HEK293 (cell line): Measurements from ENCODE around the gene SMAD9.

Experiments
- CTCF ChIA-PET: fragments of 350-600 bp; formaldehyde crosslinking; extraction: SDS; loops from one replicate; lab custom pipeline; 2021; ENCODE audit warnings: antibody characterized with exemption; lab: Yijun Ruan, JAX
- POLR2A ChIA-PET: fragments of 300-600 bp; formaldehyde crosslinking; extraction: SDS; loops from one replicate; lab custom pipeline; 2020; ENCODE audit warnings: antibody characterized with exemption, inconsistent platforms; lab: Yijun Ruan, JAX
- H3K27ac ChIP-seq: fragments of 200-500 bp; sonication (Bioruptor generic); 2 replicates; pipeline ENCODE4 v1.5.1; 2014; ENCODE audit warnings: low read depth, low read length, control low read depth, inconsistent platforms; ENCODE audit errors: extremely low read depth
- H3K36me3 ChIP-seq, 2 experiments: fragments of 200-500 bp in 1 of 2; sonication (Bioruptor generic) in 1 of 2; 1 replicate in 1 of 2; 2 replicates in 1 of 2; pipeline ENCODE4 v1.5.1; 2014 to 2017; ENCODE audit warnings: inconsistent platforms in 2 of 2, low read length in 2 of 2; ENCODE audit not compliant: control insufficient read depth in 2 of 2, insufficient read depth in 1 of 2
- H3K4me1 ChIP-seq: fragments of 200-500 bp; sonication (Bioruptor generic); 2 replicates; pipeline ENCODE4 v1.5.1; 2014; ENCODE audit warnings: mild to moderate bottlenecking, low read length, inconsistent platforms; ENCODE audit not compliant: control insufficient read depth, insufficient read depth
- H3K4me3 ChIP-seq: 2 replicates; pipeline ENCODE4 v1.5.1; 2011; ENCODE audit warnings: low read depth, mild to moderate bottlenecking, control low read depth, low read length, moderate library complexity
- H3K9me3 ChIP-seq: fragments of 200-500 bp; sonication (Bioruptor generic); 2 replicates; pipeline ENCODE4 v1.5.1; 2014; ENCODE audit warnings: low read depth, low read length, inconsistent platforms; ENCODE audit not compliant: control insufficient read depth, insufficient read depth
- GLI4 ChIP-seq: fragments of 450-650 bp; formaldehyde crosslinking; IDR thresholded peaks from 2 replicates; pipeline ENCODE4 v1.5.1; 2016; ENCODE audit warnings: missing biosample characterization, missing genetic modification characterization
- GLIS2 ChIP-seq: fragments of 450-650 bp; formaldehyde crosslinking; IDR thresholded peaks from 2 replicates; pipeline ENCODE4 v1.5.1; 2016; ENCODE audit warnings: missing biosample characterization, missing genetic modification characterization
- KLF16 ChIP-seq: fragments of 450-650 bp; formaldehyde crosslinking; IDR thresholded peaks from 2 replicates; pipeline ENCODE4 v1.5.1; 2017; ENCODE audit warnings: missing biosample characterization, missing genetic modification characterization
- KLF7 ChIP-seq: fragments of 450-650 bp; formaldehyde crosslinking; IDR thresholded peaks from 2 replicates; pipeline ENCODE4 v1.5.1; 2016; ENCODE audit warnings: missing biosample characterization, missing genetic modification characterization, borderline replicate concordance
- MZF1 ChIP-seq: fragments of 450-650 bp; formaldehyde crosslinking; IDR thresholded peaks from 2 replicates; pipeline ENCODE4 v1.5.1; 2017; ENCODE audit warnings: missing biosample characterization, missing genetic modification characterization, borderline replicate concordance
- OSR2 ChIP-seq: fragments of 450-650 bp; formaldehyde crosslinking; IDR thresholded peaks from 2 replicates; pipeline ENCODE4 v1.5.1; 2016; ENCODE audit warnings: missing biosample characterization, missing genetic modification characterization
- PATZ1 ChIP-seq: fragments of 450-650 bp; formaldehyde crosslinking; IDR thresholded peaks from 2 replicates; pipeline ENCODE4 v1.5.1; 2016; ENCODE audit warnings: missing biosample characterization, missing genetic modification characterization
- PRDM1 ChIP-seq: fragments of 450-650 bp; formaldehyde crosslinking; IDR thresholded peaks from 2 replicates; pipeline ENCODE4; 2016; ENCODE audit warnings: missing biosample characterization, missing genetic modification characterization
- PRDM10 ChIP-seq: fragments of 450-650 bp; formaldehyde crosslinking; IDR thresholded peaks from 2 replicates; pipeline ENCODE4 v1.5.1; 2016; ENCODE audit warnings: missing biosample characterization, missing genetic modification characterization
- SCRT1 ChIP-seq: fragments of 450-650 bp; formaldehyde crosslinking; IDR thresholded peaks from 2 replicates; pipeline ENCODE4 v1.5.1; 2016; ENCODE audit warnings: missing biosample characterization, missing genetic modification characterization, borderline replicate concordance
- TRIM28 ChIP-seq: IDR thresholded peaks from 2 replicates; pipeline ENCODE4 v1.6.1; 2011; ENCODE audit warnings: low read length, control low read depth, borderline replicate concordance
- WT1 ChIP-seq: fragments of 450-650 bp; formaldehyde crosslinking; IDR thresholded peaks from 2 replicates; pipeline ENCODE4 v1.5.1; 2016; ENCODE audit warnings: missing biosample characterization, missing genetic modification characterization
- ZBTB17 ChIP-seq: fragments of 450-650 bp; formaldehyde crosslinking; IDR thresholded peaks from 2 replicates; pipeline ENCODE4 v1.5.1; 2016; ENCODE audit warnings: missing biosample characterization, missing genetic modification characterization
- ZBTB26 ChIP-seq: fragments of 450-650 bp; formaldehyde crosslinking; optimal IDR thresholded peaks from 2 replicates; pipeline ENCODE3; 2016; ENCODE audit warnings: missing biosample characterization, mild to moderate bottlenecking, missing genetic modification characterization
- ZBTB6 ChIP-seq: fragments of 450-650 bp; formaldehyde crosslinking; IDR thresholded peaks from 2 replicates; pipeline ENCODE4 v1.5.1; 2017; ENCODE audit warnings: missing biosample characterization, missing genetic modification characterization
- ZEB2 ChIP-seq: fragments of 450-650 bp; formaldehyde crosslinking; IDR thresholded peaks from 2 replicates; pipeline ENCODE4 v1.5.1; 2016; ENCODE audit warnings: missing biosample characterization, missing genetic modification characterization
- ZNF18 ChIP-seq: fragments of 450-650 bp; formaldehyde crosslinking; IDR thresholded peaks from 2 replicates; pipeline ENCODE4 v1.5.1; 2016; ENCODE audit warnings: missing biosample characterization, missing genetic modification characterization
- ZNF2 ChIP-seq: fragments of 450-650 bp; formaldehyde crosslinking; IDR thresholded peaks from 2 replicates; pipeline ENCODE4 v1.5.1; 2016; ENCODE audit warnings: missing biosample characterization, missing genetic modification characterization
- ZNF335 ChIP-seq: fragments of 450-650 bp; formaldehyde crosslinking; conservative IDR thresholded peaks from 2 replicates; pipeline ENCODE4 v1.5.1; 2016; ENCODE audit warnings: missing biosample characterization, missing genetic modification characterization
- ZNF341 ChIP-seq: fragments of 450-650 bp; formaldehyde crosslinking; IDR thresholded peaks from 2 replicates; pipeline ENCODE4; 2016; ENCODE audit warnings: low read depth, missing biosample characterization, missing genetic modification characterization
- ZNF433 ChIP-seq: fragments of 450-650 bp; formaldehyde crosslinking; IDR thresholded peaks from 2 replicates; pipeline ENCODE4 v1.5.1; 2016; ENCODE audit warnings: missing biosample characterization, missing genetic modification characterization, low read depth
- ZNF488 ChIP-seq: fragments of 450-650 bp; formaldehyde crosslinking; IDR thresholded peaks from 2 replicates; pipeline ENCODE4 v1.5.1; 2016; ENCODE audit warnings: missing biosample characterization, missing genetic modification characterization
- ZNF514 ChIP-seq: fragments of 450-650 bp; formaldehyde crosslinking; IDR thresholded peaks from 2 replicates; pipeline ENCODE4 v1.5.1; 2016; ENCODE audit warnings: missing biosample characterization, missing genetic modification characterization
- ZNF529 ChIP-seq: fragments of 450-650 bp; formaldehyde crosslinking; IDR thresholded peaks from 2 replicates; pipeline ENCODE4 v1.5.1; 2017; ENCODE audit warnings: missing genetic modification characterization, missing biosample characterization; ENCODE audit not compliant: insufficient replicate concordance
- ZNF624 ChIP-seq: fragments of 450-650 bp; formaldehyde crosslinking; IDR thresholded peaks from 2 replicates; pipeline ENCODE4 v1.5.1; 2017; ENCODE audit warnings: missing biosample characterization, missing genetic modification characterization
- ZNF768 ChIP-seq: fragments of 450-650 bp; formaldehyde crosslinking; IDR thresholded peaks from 2 replicates; pipeline ENCODE4 v1.5.1; 2018; ENCODE audit warnings: missing biosample characterization, mild to moderate bottlenecking, missing genetic modification characterization

The SMAD9 gene

GRCh38 chr13:36920616-36921185 lies 663 bp upstream of the SMAD9 start (continued):
- TF ChIP-seq PRDM10 (tag by site-specific recombination): peak; percentile 95
- TF ChIP-seq SCRT1 (tag by site-specific recombination): no peak
- no peak for TF ChIP-seq TRIM28
- TF ChIP-seq ZNF529: no peak
- TF ChIP-seq ZNF2 (tag by site-specific recombination): no peak
- TF ChIP-seq ZNF624 (tag by site-specific recombination): no peak
- no peak for TF ChIP-seq ZNF433
- no peak for TF ChIP-seq MZF1 (tag by site-specific recombination)
- TF ChIP-seq GLI4 (tag by site-specific recombination): no peak
- peak; percentile 51 for TF ChIP-seq ZNF335
- no peak for TF ChIP-seq KLF7 (tag by site-specific recombination)
- TF ChIP-seq PRDM1 (tag by site-specific recombination): no peak

GRCh38 chr13:36919171-36919832 lies 736 bp downstream of the SMAD9 start:
- Histone ChIP-seq H3K4me1 (peaks cover 19% of the 10 kb centered on the region), H3K4me3 (peak overlapping the region; percentile 71), H3K9me3 (no peaks in the 10 kb centered on the region), H3K36me3 (no peaks in the 10 kb centered on the region), H3K27ac (peak overlapping the region; percentile 85)
- POLR2A ChIA-PET: interaction anchor here (1.4 kb wide), 1 partner anchor 80 kb away, joined by 9 read pairs; the partner anchor contains the start of gene ALG5
- CTCF ChIA-PET: interaction anchor here (0.6 kb wide), 1 partner anchor 48 kb away, joined by 3 read pairs; no protein-coding TSS in a partner anchor
- no peak for TF ChIP-seq ZNF18 (tag by site-specific recombination)
- no peak for TF ChIP-seq ZNF488 (tag by site-specific recombination)
- peak; percentile 63 for TF ChIP-seq ZBTB26
- TF ChIP-seq ZNF514: no peak
- TF ChIP-seq ZEB2 (tag by site-specific recombination): peak; percentile 61; the same call in 1 of the 2 replicates
- TF ChIP-seq OSR2 (tag by site-specific recombination): 0 out of 2 replicates have a peak, but pooled peaks have one; percentile 33
- 0 out of 2 replicates have a peak, but pooled peaks have one; percentile 15 for TF ChIP-seq WT1
- peak; percentile 75 for TF ChIP-seq PATZ1 (tag by site-specific recombination)
- no peak for TF ChIP-seq KLF16 (tag by site-specific recombination)
- TF ChIP-seq ZNF341 (tag by site-specific recombination): 0 out of 2 replicates have a peak, but pooled peaks have one; percentile 27
- peak; percentile 74 for TF ChIP-seq ZBTB17
- peak; percentile 43 for TF ChIP-seq GLIS2 (tag by site-specific recombination)
- TF ChIP-seq ZNF768 (tag by site-specific recombination): no peak
- TF ChIP-seq ZBTB6 (tag by site-specific recombination): peak; percentile 73
